ENCODE data around the gene C1orf87.
"Not testable (repeated sequence)": the region's sequence is repeated elsewhere in the genome, so short reads cannot be mapped to it uniquely, and the experiment has no call there.

DNA sequence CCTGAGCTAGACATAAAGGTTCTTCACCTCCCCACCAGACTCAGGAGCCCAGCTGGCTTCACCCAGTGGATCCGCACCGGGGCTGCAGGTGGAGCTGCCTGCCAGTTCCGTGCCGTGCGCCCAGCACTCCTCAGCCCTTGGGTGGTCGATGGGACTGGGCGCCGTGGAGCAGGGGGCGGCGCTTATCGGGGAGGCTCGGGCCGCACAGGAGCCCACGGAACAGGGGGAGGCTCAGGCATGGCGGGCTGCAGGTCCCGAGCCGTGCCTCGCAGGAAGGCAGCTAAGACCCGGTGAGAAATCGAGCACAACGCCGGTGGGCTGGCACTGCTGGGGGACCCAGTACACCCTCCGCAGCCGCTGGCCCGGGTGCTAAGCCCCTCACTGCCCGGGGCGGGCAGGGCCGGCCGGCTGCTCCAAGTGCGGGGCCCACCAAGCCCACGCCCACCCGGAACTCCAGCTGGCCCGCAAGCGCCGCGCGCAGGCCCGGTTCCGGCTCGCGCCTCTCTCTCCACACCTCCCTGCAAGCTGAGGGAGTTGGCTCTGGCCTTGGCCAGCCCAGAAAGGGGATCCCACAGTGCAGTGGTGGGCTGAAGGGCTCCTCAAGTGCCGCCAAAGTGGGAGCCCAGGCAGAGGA, 103.9 kb downstream of the C1orf87 start:
- TF ChIP-seq, protein P1, sequence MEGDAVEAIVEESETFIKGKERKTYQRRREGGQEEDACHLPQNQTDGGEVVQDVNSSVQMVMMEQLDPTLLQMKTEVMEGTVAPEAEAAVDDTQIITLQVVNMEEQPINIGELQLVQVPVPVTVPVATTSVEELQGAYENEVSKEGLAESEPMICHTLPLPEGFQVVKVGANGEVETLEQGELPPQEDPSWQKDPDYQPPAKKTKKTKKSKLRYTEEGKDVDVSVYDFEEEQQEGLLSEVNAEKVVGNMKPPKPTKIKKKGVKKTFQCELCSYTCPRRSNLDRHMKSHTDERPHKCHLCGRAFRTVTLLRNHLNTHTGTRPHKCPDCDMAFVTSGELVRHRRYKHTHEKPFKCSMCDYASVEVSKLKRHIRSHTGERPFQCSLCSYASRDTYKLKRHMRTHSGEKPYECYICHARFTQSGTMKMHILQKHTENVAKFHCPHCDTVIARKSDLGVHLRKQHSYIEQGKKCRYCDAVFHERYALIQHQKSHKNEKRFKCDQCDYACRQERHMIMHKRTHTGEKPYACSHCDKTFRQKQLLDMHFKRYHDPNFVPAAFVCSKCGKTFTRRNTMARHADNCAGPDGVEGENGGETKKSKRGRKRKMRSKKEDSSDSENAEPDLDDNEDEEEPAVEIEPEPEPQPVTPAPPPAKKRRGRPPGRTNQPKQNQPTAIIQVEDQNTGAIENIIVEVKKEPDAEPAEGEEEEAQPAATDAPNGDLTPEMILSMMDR (IDR thresholded peaks at IDR 0.05) = not testable (repeated sequence)
- not testable (repeated sequence) for TF ChIP-seq POLR2A (IDR thresholded peaks at IDR 0.05)

All from adrenal gland (tissue), 5 donors.